Glutamatergic neuron (in vitro differentiated cells): ENCODE data around the gene SPON2. TPM values are rescaled to one million over a fixed set of nuclear protein-coding genes. Genes with fewer than 3 reads are reported as not detected.

Experiments
- DNase-seq: peaks from one replicate; pipeline ENCODE4 v3.0.0; 2022
- H3K27ac Mint-ChIP-seq: one replicate; pipeline ENCODE4 v1.8.0; 2020; ENCODE audit warnings: mild to moderate bottlenecking, mixed read lengths, inconsistent platforms; ENCODE audit not compliant: unreplicated experiment
- H3K27me3 Mint-ChIP-seq: one replicate; pipeline ENCODE4 v1.8.0; 2020; ENCODE audit warnings: mild to moderate bottlenecking, moderate library complexity, mixed read lengths, inconsistent platforms; ENCODE audit not compliant: unreplicated experiment
- H3K36me3 Mint-ChIP-seq: one replicate; pipeline ENCODE4 v1.8.0; 2020; ENCODE audit warnings: mild to moderate bottlenecking, mixed read lengths, inconsistent platforms; ENCODE audit not compliant: unreplicated experiment
- H3K4me1 Mint-ChIP-seq: one replicate; pipeline ENCODE4 v1.8.0; 2020; ENCODE audit warnings: mild to moderate bottlenecking, low read depth, mixed read lengths, inconsistent platforms; ENCODE audit not compliant: unreplicated experiment
- H3K4me3 Mint-ChIP-seq: one replicate; pipeline ENCODE4 v1.8.0; 2020; ENCODE audit warnings: mild to moderate bottlenecking, mixed read lengths, inconsistent platforms; ENCODE audit not compliant: unreplicated experiment
- H3K9me3 Mint-ChIP-seq: one replicate; pipeline ENCODE4 v1.8.0; 2020; ENCODE audit warnings: mild to moderate bottlenecking, moderate library complexity, mixed read lengths, inconsistent platforms; ENCODE audit not compliant: unreplicated experiment
- total RNA-seq: library from RNA; stranded (reverse); fragmentation: NEBNext Ultra II Directional; extraction: Animal tissue kit (Norgen Biotek cat#: 25700); gene quantifications from one replicate; pipeline ENCODE4 v1.2.1, GENCODE V29; 2021; ENCODE audit not compliant: unreplicated experiment
- TF ChIP-seq, protein P1 (sequence below): fragments of 200-600 bp; sonication (generic); IDR thresholded peaks from one replicate; pipeline ENCODE4 v1.5.0; 2021; ENCODE audit not compliant: partially characterized antibody, unreplicated experiment

Gene SPON2
- total RNA-seq, 1 donor from 2014 or later = 769 TPM

DNA sequence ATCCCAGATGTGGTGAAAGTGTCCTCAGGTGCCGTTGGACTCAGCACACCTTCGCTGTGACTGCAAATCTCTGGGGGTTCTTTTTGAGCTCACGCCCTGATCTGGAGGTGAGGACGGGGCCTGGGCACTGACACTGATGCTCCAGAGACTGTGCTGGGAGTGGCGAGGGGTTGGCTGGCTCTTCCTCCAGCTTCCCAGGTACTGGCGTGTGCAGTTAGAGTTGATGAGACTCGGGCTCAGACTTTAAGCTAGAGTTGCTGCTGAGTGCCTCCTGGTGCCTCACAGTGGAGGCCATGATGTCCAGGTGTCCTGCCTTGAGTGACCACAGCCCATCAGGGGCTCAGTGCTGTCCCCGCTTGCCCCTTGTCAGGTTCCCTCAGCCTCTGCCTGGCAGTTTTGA, 16.3 kb downstream of the SPON2 start:
- H3K27me3 Mint-ChIP-seq = peaks cover 5% of the 10 kb centered on the region
- H3K4me3 Mint-ChIP-seq = no peak overlapping the region
- H3K9me3 Mint-ChIP-seq = peaks cover 7% of the 10 kb centered on the region
- H3K36me3 Mint-ChIP-seq = peaks cover 15% of the 10 kb centered on the region
- peaks cover 9% of the 10 kb centered on the region for H3K4me1 Mint-ChIP-seq
- no peak overlapping the region for H3K27ac Mint-ChIP-seq
- TF ChIP-seq, protein P1, sequence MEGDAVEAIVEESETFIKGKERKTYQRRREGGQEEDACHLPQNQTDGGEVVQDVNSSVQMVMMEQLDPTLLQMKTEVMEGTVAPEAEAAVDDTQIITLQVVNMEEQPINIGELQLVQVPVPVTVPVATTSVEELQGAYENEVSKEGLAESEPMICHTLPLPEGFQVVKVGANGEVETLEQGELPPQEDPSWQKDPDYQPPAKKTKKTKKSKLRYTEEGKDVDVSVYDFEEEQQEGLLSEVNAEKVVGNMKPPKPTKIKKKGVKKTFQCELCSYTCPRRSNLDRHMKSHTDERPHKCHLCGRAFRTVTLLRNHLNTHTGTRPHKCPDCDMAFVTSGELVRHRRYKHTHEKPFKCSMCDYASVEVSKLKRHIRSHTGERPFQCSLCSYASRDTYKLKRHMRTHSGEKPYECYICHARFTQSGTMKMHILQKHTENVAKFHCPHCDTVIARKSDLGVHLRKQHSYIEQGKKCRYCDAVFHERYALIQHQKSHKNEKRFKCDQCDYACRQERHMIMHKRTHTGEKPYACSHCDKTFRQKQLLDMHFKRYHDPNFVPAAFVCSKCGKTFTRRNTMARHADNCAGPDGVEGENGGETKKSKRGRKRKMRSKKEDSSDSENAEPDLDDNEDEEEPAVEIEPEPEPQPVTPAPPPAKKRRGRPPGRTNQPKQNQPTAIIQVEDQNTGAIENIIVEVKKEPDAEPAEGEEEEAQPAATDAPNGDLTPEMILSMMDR = no peak
- DNase-seq = no peak

DNA sequence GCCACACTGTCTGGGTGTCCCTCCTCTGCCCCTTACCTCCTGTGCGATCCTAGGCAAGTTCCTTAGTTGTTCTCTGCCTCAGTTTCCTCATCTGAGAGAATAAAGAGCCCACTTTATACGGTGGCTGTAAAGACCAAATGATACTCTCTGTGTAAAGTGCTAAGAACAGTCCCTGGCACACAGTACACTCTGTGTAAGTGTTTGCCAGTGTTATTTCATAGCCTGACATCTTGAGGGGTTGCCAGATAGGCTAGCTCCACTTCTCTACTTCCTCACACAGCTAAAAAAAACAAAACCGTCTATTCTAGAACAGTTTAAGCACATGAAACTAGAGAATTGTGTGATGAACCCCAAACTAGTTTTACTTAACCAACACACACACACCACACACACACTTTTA, 17.1 kb downstream of the SPON2 start:
- peaks cover 5% of the 10 kb centered on the region for H3K27me3 Mint-ChIP-seq
- H3K9me3 Mint-ChIP-seq = peaks cover 7% of the 10 kb centered on the region
- no peak overlapping the region for H3K27ac Mint-ChIP-seq
- no peak overlapping the region for H3K4me3 Mint-ChIP-seq
- peaks cover 15% of the 10 kb centered on the region for H3K36me3 Mint-ChIP-seq
- peaks cover 9% of the 10 kb centered on the region for H3K4me1 Mint-ChIP-seq
- DNase-seq = no peak
- TF ChIP-seq, protein P1 = no peak

DNA sequence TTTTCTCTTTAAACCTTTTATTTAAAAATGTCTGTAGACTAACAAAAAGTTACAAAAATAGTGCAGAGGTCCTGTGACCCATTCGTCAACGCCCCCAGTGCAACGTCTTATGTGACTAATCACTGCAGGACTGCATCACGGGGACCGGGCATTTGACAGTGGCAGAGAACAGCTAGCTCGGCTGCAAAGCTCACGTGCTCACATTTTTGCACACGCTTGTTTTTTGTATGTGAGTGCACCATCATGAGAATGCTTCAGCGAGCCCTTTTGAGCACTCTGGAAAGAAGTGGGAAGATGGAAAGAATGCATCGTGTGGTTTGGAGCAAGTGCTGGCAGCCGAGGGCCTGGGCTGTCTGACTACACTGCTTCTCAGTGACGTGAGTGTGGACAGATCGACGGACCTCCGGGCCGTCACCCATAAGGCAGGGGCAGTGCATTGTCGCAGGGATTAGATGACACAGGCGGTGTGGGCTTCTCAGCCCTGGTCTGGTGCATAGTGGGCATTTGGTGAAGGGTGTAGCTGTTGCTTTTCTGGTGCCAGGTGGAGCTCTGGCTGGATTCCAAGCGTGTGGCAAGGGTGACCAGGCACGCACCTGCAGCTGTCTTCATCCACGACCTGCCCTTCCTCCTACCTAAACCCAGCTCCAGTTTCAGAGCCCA, 17.7 kb downstream of the SPON2 start:
- TF ChIP-seq, protein P1 = no peak

DNA sequence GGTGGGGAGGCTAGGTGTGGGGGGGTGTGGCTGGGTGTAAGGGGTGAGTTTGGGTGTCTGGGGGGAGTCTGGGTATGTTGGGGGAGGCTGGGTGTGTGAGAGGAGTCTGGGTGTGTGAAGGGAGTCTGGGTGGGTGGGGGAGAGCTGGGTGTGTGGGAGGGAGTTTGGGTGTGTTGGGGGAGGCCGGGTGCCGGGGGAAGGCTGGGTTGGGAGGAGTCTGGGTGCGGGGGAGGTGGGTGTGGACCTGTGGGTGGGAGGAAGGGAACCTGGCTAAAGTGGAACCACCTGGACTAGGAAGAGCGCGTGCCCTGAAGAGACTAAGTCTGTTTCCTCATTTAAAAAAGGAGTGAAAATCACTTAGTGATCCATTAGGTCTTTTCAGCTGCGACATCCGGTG, 18.3 kb downstream of the SPON2 start:
- H3K4me1 Mint-ChIP-seq = peaks cover 9% of the 10 kb centered on the region
- peaks cover 10% of the 10 kb centered on the region for H3K9me3 Mint-ChIP-seq
- H3K27ac Mint-ChIP-seq = no peak overlapping the region
- TF ChIP-seq, protein P1 = no peak
- DNase-seq = no peak
- no peak overlapping the region for H3K4me3 Mint-ChIP-seq
- peaks cover 20% of the 10 kb centered on the region for H3K36me3 Mint-ChIP-seq
- peaks cover 6% of the 10 kb centered on the region for H3K27me3 Mint-ChIP-seq

More for the DNA sequence above, 17.7 kb downstream of the SPON2 start:
- H3K36me3 Mint-ChIP-seq = peaks cover 17% of the 10 kb centered on the region
- peaks cover 9% of the 10 kb centered on the region for H3K4me1 Mint-ChIP-seq
- peaks cover 6% of the 10 kb centered on the region for H3K27me3 Mint-ChIP-seq
- DNase-seq = no peak
- H3K4me3 Mint-ChIP-seq = no peak overlapping the region
- H3K9me3 Mint-ChIP-seq = peaks cover 8% of the 10 kb centered on the region
- H3K27ac Mint-ChIP-seq = no peak overlapping the region

DNA sequence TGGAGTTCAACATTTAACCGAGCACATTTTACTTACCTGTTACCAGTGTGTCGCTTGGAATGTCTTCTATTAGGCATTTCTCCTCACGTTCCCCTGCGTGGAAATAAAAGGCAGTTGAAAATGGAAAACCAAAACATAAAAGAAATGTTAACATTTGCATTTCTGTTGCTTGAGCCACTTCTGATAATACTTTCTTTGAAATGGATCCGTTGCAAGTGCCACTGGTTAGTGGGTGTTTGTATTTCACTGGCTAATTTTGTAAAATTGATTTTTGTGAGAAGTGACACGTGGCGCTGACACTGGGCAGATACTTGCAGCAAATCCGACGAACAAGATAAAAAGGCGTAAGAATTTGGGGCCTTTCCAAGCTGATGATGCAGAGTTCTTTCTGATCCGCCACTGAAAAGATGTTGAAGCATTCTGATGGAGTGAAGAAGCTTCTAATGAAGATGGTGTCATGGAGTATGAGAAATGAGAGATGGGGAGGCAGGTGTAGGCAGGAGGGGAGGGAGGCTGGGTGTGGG, 18.8 kb downstream of the SPON2 start:
- peaks cover 5% of the 10 kb centered on the region for H3K27me3 Mint-ChIP-seq
- peaks cover 20% of the 10 kb centered on the region for H3K36me3 Mint-ChIP-seq
- TF ChIP-seq, protein P1 = no peak
- H3K4me3 Mint-ChIP-seq = no peak overlapping the region
- H3K4me1 Mint-ChIP-seq = peaks cover 9% of the 10 kb centered on the region
- no peak overlapping the region for H3K27ac Mint-ChIP-seq
- H3K9me3 Mint-ChIP-seq = peaks cover 10% of the 10 kb centered on the region
- DNase-seq = no peak
